ENCODE data around the gene ITGB7. TPM values are rescaled to one million over a fixed set of nuclear protein-coding genes. Genes with fewer than 3 reads are reported as not detected.

The ITGB7 gene
- total RNA-seq, 2 experiments from 2014 or later, result 32.3 to 32.5 TPM

- H3K9me3 Mint-ChIP-seq, result no peaks in the 10 kb centered on the region
- no peaks in the 10 kb centered on the region for H3K36me3 Mint-ChIP-seq (ENCODE audit: low read depth)
- CTCF ChIA-PET, result interaction anchor here (1.1 to 3.4 kb wide), 7 partner anchors 10 to 155 kb away, joined by 3 to 13 read pairs (median 4); partner anchors contain the start of gene AAAS
- H3K27me3 Mint-ChIP-seq (ENCODE audit: low read depth), result no peaks in the 10 kb centered on the region
- peaks cover 72% of the 10 kb centered on the region for H3K4me1 Mint-ChIP-seq (ENCODE audit: low read depth)
- H3K27ac Mint-ChIP-seq, result peak overlapping the region; percentile 92
- DNase-seq, result peak; percentile 80
- H3K4me3 Mint-ChIP-seq, result peak overlapping the region; percentile 90
- intact Hi-C loops (cut with micrococcal nuclease), result loop anchor here (1.0 to 5.0 kb wide), 8 partner anchors 16 to 507 kb away; partner anchors contain the start of genes AMHR2, CALCOCO1, CSAD and ESPL1
Measured at GRCh38 chr12:53220694-53221202, 13.7 kb upstream of the ITGB7 start.

DNA sequence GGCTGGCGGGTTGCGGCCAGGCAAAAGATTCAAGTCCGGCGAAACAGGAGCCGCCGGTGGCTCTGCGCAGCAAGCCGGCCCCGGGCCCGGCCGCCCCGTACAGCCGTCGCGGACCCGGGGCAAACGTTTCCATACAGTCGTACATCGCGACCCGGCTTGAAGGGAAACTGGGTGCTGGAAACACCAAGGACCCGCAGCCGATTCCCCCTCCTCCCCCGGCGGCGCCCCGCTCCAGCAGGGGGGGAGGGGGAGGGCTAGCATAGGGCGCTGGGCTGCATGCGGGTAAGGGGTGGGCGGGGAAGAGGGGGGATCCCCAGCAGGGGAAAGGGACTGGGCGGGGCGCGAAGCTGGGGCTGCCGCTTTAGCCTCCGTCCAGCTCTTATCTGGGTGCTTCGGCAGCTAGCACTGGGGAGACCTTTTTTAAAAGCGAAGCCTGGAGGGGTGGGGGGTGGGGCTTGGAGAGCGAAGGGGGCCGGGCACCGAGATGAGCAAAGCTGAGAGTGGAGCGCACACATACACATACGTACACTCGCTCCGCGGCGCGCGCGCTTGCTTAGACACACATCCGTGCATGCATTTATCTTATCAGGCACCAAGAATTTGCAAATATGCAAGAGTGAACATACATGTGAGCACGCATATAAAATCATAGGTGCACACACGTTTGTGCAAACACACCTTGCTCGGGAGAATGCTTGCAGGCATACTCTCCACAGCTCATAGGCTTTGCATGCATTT lies 13.1 kb upstream of the ITGB7 start:
- CTCF ChIA-PET, result interaction anchor here (0.7 to 3.4 kb wide), 11 partner anchors 9 to 107 kb away, joined by 3 to 13 read pairs (median 4); partner anchors contain the start of genes AAAS and CSAD
- DNase-seq, result peak; percentile 81
- Mint-ChIP-seq H3K36me3 (ENCODE audit: low read depth) (no peaks in the 10 kb centered on the region), H3K4me1 (ENCODE audit: low read depth) (peaks cover 68% of the 10 kb centered on the region), H3K27me3 (ENCODE audit: low read depth) (no peaks in the 10 kb centered on the region), H3K27ac (peak overlapping the region; percentile 81), H3K4me3 (peak overlapping the region; percentile 90), H3K9me3 (no peaks in the 10 kb centered on the region)
- intact Hi-C loops (cut with micrococcal nuclease), result loop anchor here (1.0 to 5.0 kb wide), 7 partner anchors 17 to 507 kb away; partner anchors contain the start of genes AMHR2, CALCOCO1, ESPL1 and PFDN5

GRCh38 chr12:53219292-53219955 lies 12.4 kb upstream of the ITGB7 start:
- no peaks in the 10 kb centered on the region for H3K36me3 Mint-ChIP-seq (ENCODE audit: low read depth)

GRCh38 chr12:53218551-53219291 lies 11.7 kb upstream of the ITGB7 start:
- peaks cover 55% of the 10 kb centered on the region for H3K4me1 Mint-ChIP-seq (ENCODE audit: low read depth)
- H3K27ac Mint-ChIP-seq, result peak overlapping the region; percentile 81
- intact Hi-C loops (cut with micrococcal nuclease), result no loop called here
- no peaks in the 10 kb centered on the region for H3K9me3 Mint-ChIP-seq
- CTCF ChIA-PET, result interaction anchor here (1.2 to 11.3 kb wide), 13 partner anchors 10 to 126 kb away, joined by 3 to 178 read pairs (median 11); partner anchors contain the start of genes AAAS, CSAD and ESPL1
- peak overlapping the region; percentile 90 for H3K4me3 Mint-ChIP-seq
- no peak for DNase-seq
- no peaks in the 10 kb centered on the region for H3K27me3 Mint-ChIP-seq (ENCODE audit: low read depth)
- H3K36me3 Mint-ChIP-seq (ENCODE audit: low read depth), result no peaks in the 10 kb centered on the region

More at GRCh38 chr12:53219292-53219955, 12.4 kb upstream of the ITGB7 start:
- CTCF ChIA-PET, result interaction anchor here (0.7 to 3.4 kb wide), 11 partner anchors 8 to 126 kb away, joined by 3 to 13 read pairs (median 5); partner anchors contain the start of genes AAAS and CSAD
- intact Hi-C loops (cut with micrococcal nuclease), result no loop called here
- H3K9me3 Mint-ChIP-seq, result no peaks in the 10 kb centered on the region
- H3K4me3 Mint-ChIP-seq, result peak overlapping the region; percentile 90
- H3K4me1 Mint-ChIP-seq (ENCODE audit: low read depth), result peaks cover 61% of the 10 kb centered on the region
- peak; percentile 61 for DNase-seq
- no peaks in the 10 kb centered on the region for H3K27me3 Mint-ChIP-seq (ENCODE audit: low read depth)
- H3K27ac Mint-ChIP-seq, result peak overlapping the region; percentile 81

- Mint-ChIP-seq H3K27ac (peak overlapping the region; percentile 32), H3K36me3 (ENCODE audit: low read depth) (no peaks in the 10 kb centered on the region), H3K4me1 (ENCODE audit: low read depth) (peaks cover 54% of the 10 kb centered on the region), H3K4me3 (peak overlapping the region; percentile 90), H3K9me3 (no peaks in the 10 kb centered on the region), H3K27me3 (ENCODE audit: low read depth) (no peaks in the 10 kb centered on the region)
- intact Hi-C loops (cut with micrococcal nuclease), result no loop called here
- DNase-seq, result no peak
- CTCF ChIA-PET, result interaction anchor here (0.7 to 11.3 kb wide), 12 partner anchors 9 to 134 kb away, joined by 3 to 178 read pairs (median 6); partner anchors contain the start of genes AAAS and ESPL1
Measured at GRCh38 chr12:53217931-53218307, 10.9 kb upstream of the ITGB7 start.

DNA sequence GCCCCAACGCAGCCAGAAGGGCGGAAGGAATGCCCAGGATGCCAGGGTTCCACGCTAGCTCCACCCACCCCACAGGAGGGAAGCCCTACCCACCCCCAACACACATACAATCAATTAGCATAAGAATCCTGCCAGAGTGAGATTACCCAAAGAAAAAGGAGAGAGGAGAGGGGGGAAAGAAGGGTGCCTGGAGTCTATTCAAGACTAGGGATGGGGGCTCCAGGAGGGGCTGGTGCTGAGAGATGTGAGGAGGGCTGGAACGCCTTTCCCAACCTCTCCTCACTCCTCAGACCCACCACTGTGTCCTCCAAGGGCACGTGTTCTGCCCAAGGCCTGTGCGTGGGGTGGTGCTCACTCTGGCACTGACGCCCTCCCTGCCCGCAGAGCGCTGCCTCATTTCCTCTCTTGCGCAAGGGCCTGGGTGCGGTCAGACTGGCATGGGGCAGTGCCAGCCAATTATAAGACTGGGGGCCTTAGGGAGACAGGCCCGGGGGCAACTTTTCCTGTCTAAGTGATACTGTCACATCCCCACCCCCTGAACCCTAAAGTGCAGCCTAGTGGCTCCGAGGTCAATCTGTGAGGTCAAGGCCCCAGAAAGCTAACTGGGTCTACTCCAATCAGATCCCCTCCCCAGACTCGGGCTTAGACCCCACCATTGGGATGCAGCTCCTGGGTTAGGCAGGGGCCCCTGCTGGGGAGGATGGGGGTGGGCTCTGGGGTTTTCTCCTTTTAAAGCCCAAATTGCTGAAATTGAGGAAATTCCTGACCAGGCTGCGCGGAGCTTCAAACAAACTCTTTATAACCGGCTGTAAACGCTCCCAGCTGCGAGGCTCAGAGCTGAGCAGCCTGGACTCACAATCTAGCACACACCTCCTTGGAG lies 10.2 kb upstream of the ITGB7 start:
- intact Hi-C loops (cut with micrococcal nuclease), result no loop called here
- H3K27ac Mint-ChIP-seq, result peak overlapping the region; percentile 32
- DNase-seq, result peak; percentile 64
- H3K9me3 Mint-ChIP-seq, result no peaks in the 10 kb centered on the region
- peak overlapping the region; percentile 90 for H3K4me3 Mint-ChIP-seq
- H3K4me1 Mint-ChIP-seq (ENCODE audit: low read depth), result peaks cover 48% of the 10 kb centered on the region
- no peaks in the 10 kb centered on the region for H3K27me3 Mint-ChIP-seq (ENCODE audit: low read depth)
- no peaks in the 10 kb centered on the region for H3K36me3 Mint-ChIP-seq (ENCODE audit: low read depth)
- CTCF ChIA-PET, result interaction anchor here (0.7 to 11.3 kb wide), 12 partner anchors 9 to 135 kb away, joined by 3 to 178 read pairs (median 5); partner anchors contain the start of genes AAAS, ESPL1 and MYG1

- intact Hi-C loops (cut with micrococcal nuclease), result no loop called here
- H3K36me3 Mint-ChIP-seq (ENCODE audit: low read depth), result no peaks in the 10 kb centered on the region
Measured at GRCh38 chr12:53215497-53215896, 8.4 kb upstream of the ITGB7 start.

DNA sequence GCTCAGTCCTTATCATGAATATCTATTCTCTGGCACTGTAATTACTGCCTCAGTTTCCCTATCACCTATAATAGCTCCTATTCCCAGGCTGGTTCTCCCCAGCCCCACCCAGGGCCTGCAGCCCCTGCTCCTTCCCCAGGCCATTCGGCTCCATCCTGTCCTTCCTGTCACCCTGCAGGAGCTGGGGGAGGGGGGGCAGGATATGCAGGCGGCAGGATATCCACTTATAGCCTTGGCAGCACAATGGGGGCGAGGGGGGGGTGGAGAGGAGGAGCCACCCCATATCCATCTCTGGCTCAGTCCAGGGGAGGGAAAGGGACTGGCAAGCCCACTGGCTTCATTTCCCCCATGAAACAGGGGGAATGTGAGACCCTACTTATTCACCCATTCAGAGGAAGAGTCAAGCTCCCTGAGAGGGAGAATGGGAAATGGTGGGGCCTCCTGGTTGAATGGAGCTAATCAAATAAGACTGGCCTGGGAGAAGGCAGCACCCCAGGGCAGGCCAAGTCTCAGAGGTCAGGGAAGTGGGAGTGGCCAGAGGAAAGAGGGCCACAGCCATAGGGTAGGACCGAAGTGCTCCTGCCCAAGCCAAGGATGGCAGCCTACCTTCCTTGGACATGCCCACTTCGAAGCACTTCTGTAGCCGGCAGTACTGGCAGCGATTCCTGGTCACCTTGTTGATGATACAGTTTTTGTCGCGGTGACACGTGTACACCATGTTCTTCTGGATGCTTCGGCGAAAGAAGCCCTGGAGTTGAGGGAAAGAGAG lies 7.8 kb upstream of the ITGB7 start:
- H3K27ac Mint-ChIP-seq, result peak overlapping the region; percentile 21
- no peaks in the 10 kb centered on the region for H3K9me3 Mint-ChIP-seq
- H3K4me3 Mint-ChIP-seq, result no peak overlapping the region
- no peaks in the 10 kb centered on the region for H3K36me3 Mint-ChIP-seq (ENCODE audit: low read depth)
- H3K4me1 Mint-ChIP-seq (ENCODE audit: low read depth), result peaks cover 42% of the 10 kb centered on the region
- H3K27me3 Mint-ChIP-seq (ENCODE audit: low read depth), result no peaks in the 10 kb centered on the region
- intact Hi-C loops (cut with micrococcal nuclease), result no loop called here
- DNase-seq, result no peak
- CTCF ChIA-PET, result interaction anchor here (0.9 to 11.3 kb wide), 20 partner anchors 8 to 149 kb away, joined by 3 to 178 read pairs (median 17); partner anchors contain the start of genes AAAS, ESPL1, MYG1 and PFDN5

More at GRCh38 chr12:53215497-53215896, 8.4 kb upstream of the ITGB7 start:
- DNase-seq, result no peak
- Mint-ChIP-seq H3K4me1 (ENCODE audit: low read depth) (peaks cover 44% of the 10 kb centered on the region), H3K27ac (peak overlapping the region; percentile 21), H3K9me3 (no peaks in the 10 kb centered on the region), H3K27me3 (ENCODE audit: low read depth) (no peaks in the 10 kb centered on the region), H3K4me3 (no peak overlapping the region)
- CTCF ChIA-PET, result interaction anchor here (1.0 to 11.3 kb wide), 11 partner anchors 18 to 130 kb away, joined by 3 to 178 read pairs (median 46); partner anchors contain the start of genes AAAS, ESPL1, MYG1 and PFDN5

DNA sequence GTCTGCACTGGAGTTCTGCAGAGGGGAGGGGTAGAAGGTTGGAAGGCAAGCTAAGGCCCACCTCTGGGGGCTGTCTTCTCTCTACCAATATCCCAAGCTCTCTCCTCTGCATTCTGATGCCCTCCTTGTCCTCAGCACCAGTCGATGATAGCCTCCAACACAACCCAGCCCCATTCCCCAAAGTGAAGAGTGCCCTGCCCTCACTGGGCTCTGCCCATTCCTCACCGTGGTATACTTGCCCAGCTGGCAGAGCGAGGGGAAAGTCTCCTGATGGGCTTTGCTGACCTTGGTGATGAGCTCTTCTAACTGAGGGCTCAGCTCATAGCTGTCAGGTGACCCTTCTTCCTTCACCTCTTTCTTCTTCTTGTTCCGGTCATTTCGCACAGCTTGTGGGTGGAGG lies 7.2 kb upstream of the ITGB7 start:
- H3K27ac Mint-ChIP-seq, result no peak overlapping the region
- intact Hi-C loops (cut with micrococcal nuclease), result no loop called here

GRCh38 chr12:53213348-53213747 lies 6.3 kb upstream of the ITGB7 start:
- H3K27ac Mint-ChIP-seq, result peak overlapping the region; percentile 33
- intact Hi-C loops (cut with micrococcal nuclease), result loop anchor here (1.0 to 2.0 kb wide), 6 partner anchors 38 to 132 kb away; partner anchors contain the start of gene ESPL1
- H3K4me3 Mint-ChIP-seq, result no peak overlapping the region
- peak; percentile 89 for DNase-seq
- CTCF ChIA-PET, result interaction anchor here (0.7 to 11.3 kb wide), 28 partner anchors 10 to 295 kb away, joined by 3 to 178 read pairs (median 10); partner anchors contain the start of genes AAAS, CSAD, ESPL1 and MYG1
- H3K4me1 Mint-ChIP-seq (ENCODE audit: low read depth), result peaks cover 42% of the 10 kb centered on the region
- no peaks in the 10 kb centered on the region for H3K27me3 Mint-ChIP-seq (ENCODE audit: low read depth)
- H3K9me3 Mint-ChIP-seq, result no peaks in the 10 kb centered on the region
- H3K36me3 Mint-ChIP-seq (ENCODE audit: low read depth), result no peaks in the 10 kb centered on the region

More for the DNA sequence above, 7.2 kb upstream of the ITGB7 start:
- peaks cover 40% of the 10 kb centered on the region for H3K4me1 Mint-ChIP-seq (ENCODE audit: low read depth)
- CTCF ChIA-PET, result interaction anchor here (0.8 to 11.3 kb wide), 27 partner anchors 9 to 294 kb away, joined by 3 to 178 read pairs (median 10); partner anchors contain the start of genes AAAS, CSAD, ESPL1 and MYG1
- H3K4me3 Mint-ChIP-seq, result no peak overlapping the region
- no peaks in the 10 kb centered on the region for H3K27me3 Mint-ChIP-seq (ENCODE audit: low read depth)
- H3K9me3 Mint-ChIP-seq, result no peaks in the 10 kb centered on the region
- DNase-seq, result no peak
- H3K36me3 Mint-ChIP-seq (ENCODE audit: low read depth), result no peaks in the 10 kb centered on the region
